Measurements from ENCODE around the gene TUBB2B. TPM values are rescaled to one million over a fixed set of nuclear protein-coding genes. Genes with fewer than 3 reads are reported as not detected.

TUBB2B gene
- total RNA-seq, 2 experiments from 2014 or later = not detected

- no peaks in the 10 kb centered on the region for H3K9me3 Mint-ChIP-seq (ENCODE audit: low read depth)
- ATAC-seq (peak; percentile 85), DNase-seq (peak; percentile 73)
- no peaks in the 10 kb centered on the region for H3K36me3 Mint-ChIP-seq
- H3K27me3 Mint-ChIP-seq = peaks cover 14% of the 10 kb centered on the region
- peaks cover 8% of the 10 kb centered on the region for H3K4me1 Mint-ChIP-seq
- H3K27ac Mint-ChIP-seq = no peak overlapping the region
- no peak overlapping the region for H3K4me3 Mint-ChIP-seq
- CTCF ChIA-PET = interaction anchor here (0.5 to 1.0 kb wide), 2 partner anchors 20 to 50 kb away, joined by 3 read pairs; partner anchors contain the start of gene TUBB2A
These were observed 50.7 kb downstream of the TUBB2B start for GRCh38 chr6:3176562-3177355.

GRCh38 chr6:3175715-3176402 lies 51.6 kb downstream of the TUBB2B start:
- Mint-ChIP-seq H3K9me3 (ENCODE audit: low read depth) (no peaks in the 10 kb centered on the region), H3K4me3 (no peak overlapping the region)
- CTCF ChIA-PET = no interaction called here

More at GRCh38 chr6:3175715-3176402, 51.6 kb downstream of the TUBB2B start:
- H3K4me1 Mint-ChIP-seq = peaks cover 8% of the 10 kb centered on the region
- no peak overlapping the region for H3K27ac Mint-ChIP-seq
- ATAC-seq (no peak), DNase-seq (no peak)
- H3K36me3 Mint-ChIP-seq = no peaks in the 10 kb centered on the region
- H3K27me3 Mint-ChIP-seq = peaks cover 14% of the 10 kb centered on the region

Other genes with a start within 250 kb of the TUBB2B start
- gene NQO2, start 227.8 kb downstream of the TUBB2B start, total RNA-seq = 10 to 100 TPM; 11.9 to 14.5 TPM
- 10 to 100 TPM; 26.6 to 29.6 TPM for gene RIPK1, start 159.2 kb downstream of the TUBB2B start, total RNA-seq
- 1 to 10 TPM; 5.3 to 9.2 TPM for gene BPHL, start 108.9 kb downstream of the TUBB2B start, total RNA-seq
- gene TUBB2A, start 70.1 kb downstream of the TUBB2B start, total RNA-seq = 1 to 10 TPM; 1.3 to 2.0 TPM
- gene PSMG4, start 31.3 kb upstream of the TUBB2B start, total RNA-seq = 10 to 100 TPM; 24.4 TPM
- gene SLC22A23, start 229.4 kb upstream of the TUBB2B start, total RNA-seq = under 1 TPM; 0.07 to 0.20 TPM